ENCODE data around the gene PLK2.

Gene PLK2

DNA sequence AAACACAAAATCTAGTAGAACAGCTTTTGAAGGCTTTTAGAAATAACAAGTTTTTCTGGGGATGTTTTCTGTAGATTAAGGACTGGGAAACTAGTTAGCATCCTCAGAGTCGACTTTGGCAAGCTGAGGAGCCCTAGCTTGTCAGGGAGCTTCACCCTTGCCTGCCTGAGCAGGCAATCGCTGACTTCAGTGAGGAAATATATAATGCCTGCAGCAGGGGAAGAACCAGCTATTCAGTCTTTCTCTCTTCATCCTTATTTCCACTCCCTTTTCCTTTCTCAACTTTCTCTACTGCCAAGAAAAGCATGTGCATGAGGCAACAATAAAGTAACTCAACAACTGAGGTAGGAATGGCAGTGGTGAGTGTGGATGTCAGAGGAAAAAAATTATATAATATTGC lies 54.7 kb downstream of the PLK2 start:
- no peak overlapping the region for H3K27ac ChIP-seq
- no peak for TF ChIP-seq ZFX (IDR thresholded peaks at IDR 0.05; ENCODE audit: borderline replicate concordance)
- TF ChIP-seq, protein P1, sequence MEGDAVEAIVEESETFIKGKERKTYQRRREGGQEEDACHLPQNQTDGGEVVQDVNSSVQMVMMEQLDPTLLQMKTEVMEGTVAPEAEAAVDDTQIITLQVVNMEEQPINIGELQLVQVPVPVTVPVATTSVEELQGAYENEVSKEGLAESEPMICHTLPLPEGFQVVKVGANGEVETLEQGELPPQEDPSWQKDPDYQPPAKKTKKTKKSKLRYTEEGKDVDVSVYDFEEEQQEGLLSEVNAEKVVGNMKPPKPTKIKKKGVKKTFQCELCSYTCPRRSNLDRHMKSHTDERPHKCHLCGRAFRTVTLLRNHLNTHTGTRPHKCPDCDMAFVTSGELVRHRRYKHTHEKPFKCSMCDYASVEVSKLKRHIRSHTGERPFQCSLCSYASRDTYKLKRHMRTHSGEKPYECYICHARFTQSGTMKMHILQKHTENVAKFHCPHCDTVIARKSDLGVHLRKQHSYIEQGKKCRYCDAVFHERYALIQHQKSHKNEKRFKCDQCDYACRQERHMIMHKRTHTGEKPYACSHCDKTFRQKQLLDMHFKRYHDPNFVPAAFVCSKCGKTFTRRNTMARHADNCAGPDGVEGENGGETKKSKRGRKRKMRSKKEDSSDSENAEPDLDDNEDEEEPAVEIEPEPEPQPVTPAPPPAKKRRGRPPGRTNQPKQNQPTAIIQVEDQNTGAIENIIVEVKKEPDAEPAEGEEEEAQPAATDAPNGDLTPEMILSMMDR (IDR thresholded peaks at IDR 0.05): no peak

DNA sequence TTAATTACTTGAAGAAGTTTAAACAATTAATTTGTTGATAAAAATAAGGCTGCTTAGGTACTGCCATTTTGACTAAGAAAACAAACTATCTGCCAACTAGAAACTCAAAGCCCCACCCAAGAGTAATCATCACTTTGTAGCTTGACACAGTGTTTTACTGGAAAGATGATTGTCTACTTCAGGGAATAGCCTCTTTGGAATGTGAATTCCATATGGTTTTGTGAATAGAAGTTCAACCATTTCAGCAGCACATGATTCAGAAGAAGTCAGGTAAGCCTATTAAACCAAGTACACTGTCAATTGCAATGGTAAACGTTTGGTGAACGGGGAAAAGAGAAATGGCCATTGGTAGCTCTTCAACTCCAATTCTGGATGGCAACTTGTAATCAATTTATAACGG lies 55.2 kb downstream of the PLK2 start:
- TF ChIP-seq ZFX (IDR thresholded peaks at IDR 0.05; ENCODE audit: borderline replicate concordance): no peak
- TF ChIP-seq, protein P1 (IDR thresholded peaks at IDR 0.05): no peak
- H3K27ac ChIP-seq: no peak overlapping the region
